HG02759 (cell line): Measurements from ENCODE around the gene TTC33.
"Not testable (repeated sequence)": the region's sequence is repeated elsewhere in the genome, so short reads cannot be mapped to it uniquely, and the experiment has no call there.

ENCODE experiments used
- ATAC-seq: cut with Tn5 transposase; IDR thresholded peaks from one replicate; pipeline ENCODE4 v1.9.1; 2021; ENCODE audit warnings: mild to moderate bottlenecking, moderate library complexity; ENCODE audit not compliant: unreplicated experiment

The TTC33 gene

GRCh38 chr5:40780199-40780598, 24.4 kb upstream of the TTC33 start:
- no peak for ATAC-seq

GRCh38 chr5:40779561-40779960, 23.8 kb upstream of the TTC33 start:
- ATAC-seq: no peak

- no peak for ATAC-seq
Observed at GRCh38 chr5:40778133-40778532, 22.4 kb upstream of the TTC33 start.

- ATAC-seq: no peak
Observed at GRCh38 chr5:40776658-40776977, 20.9 kb upstream of the TTC33 start.

- no peak for ATAC-seq
Observed at GRCh38 chr5:40775846-40776657, 20.3 kb upstream of the TTC33 start.

- no peak for ATAC-seq
Observed at GRCh38 chr5:40775085-40775845, 19.5 kb upstream of the TTC33 start.

- ATAC-seq: no peak
Observed at GRCh38 chr5:40774623-40775022, 18.9 kb upstream of the TTC33 start.

- no peak for ATAC-seq
Observed at GRCh38 chr5:40770764-40771163, 15.0 kb upstream of the TTC33 start.

- ATAC-seq: no peak
Observed at GRCh38 chr5:40762705-40763104, 6.9 kb upstream of the TTC33 start.

GRCh38 chr5:40757400-40757799, 1.6 kb upstream of the TTC33 start:
- ATAC-seq: no peak

- ATAC-seq: peak; percentile 79
Observed at GRCh38 chr5:40755093-40755406, 711 bp downstream of the TTC33 start.

- ATAC-seq: peak; percentile 12
Observed at GRCh38 chr5:40754381-40755092, 1.2 kb downstream of the TTC33 start.

GRCh38 chr5:40746703-40747102, 9.1 kb downstream of the TTC33 start:
- no peak for ATAC-seq

GRCh38 chr5:40743771-40744170, 12.0 kb downstream of the TTC33 start:
- ATAC-seq: no peak

GRCh38 chr5:40738502-40738901, 17.3 kb downstream of the TTC33 start:
- ATAC-seq: no peak

GRCh38 chr5:40736103-40736875, 19.5 kb downstream of the TTC33 start:
- ATAC-seq: peak; percentile 77

- ATAC-seq: no peak
Observed at GRCh38 chr5:40735609-40736008, 20.2 kb downstream of the TTC33 start.

- ATAC-seq: no peak
Observed at GRCh38 chr5:40734986-40735385, 20.8 kb downstream of the TTC33 start.

- no peak for ATAC-seq
Observed at GRCh38 chr5:40733879-40734563, 21.7 kb downstream of the TTC33 start.

GRCh38 chr5:40733434-40733833, 22.3 kb downstream of the TTC33 start:
- no peak for ATAC-seq

GRCh38 chr5:40722497-40722911, 33.3 kb downstream of the TTC33 start:
- ATAC-seq: not testable (repeated sequence)
